Esophagus (tissue), 2 donors: ENCODE data around the gene SND1. TPM values are rescaled to one million over a fixed set of nuclear protein-coding genes. Genes with fewer than 3 reads are reported as not detected.
"Not testable (repeated sequence)": the region's sequence is repeated elsewhere in the genome, so short reads cannot be mapped to it uniquely, and the experiment has no call there.

Experiments
- H3K27ac ChIP-seq, 2 donors: one replicate each; pipeline ENCODE4 v1.5.1; 2013; ENCODE audit warnings: low read depth in 2 of 2, mild to moderate bottlenecking in 2 of 2, inconsistent platforms in 1 of 2, low read length in 1 of 2, moderate library complexity in 1 of 2
- H3K27me3 ChIP-seq, 2 donors: one replicate each; pipeline ENCODE4 v1.6.1; 2013; ENCODE audit warnings: low read length in 2 of 2, control low read depth in 1 of 2, mild to moderate bottlenecking in 1 of 2; ENCODE audit not compliant: insufficient read depth in 2 of 2, control insufficient read depth in 1 of 2
- H3K36me3 ChIP-seq, 2 donors: one replicate each; pipeline ENCODE4 v1.6.1; 2013; ENCODE audit warnings: low read length in 1 of 2; ENCODE audit not compliant: control insufficient read depth in 2 of 2, insufficient read depth in 2 of 2
- H3K4me1 ChIP-seq, 2 donors: one replicate each; pipeline ENCODE4 v1.6.1; 2013; ENCODE audit warnings: low read length in 1 of 2; ENCODE audit not compliant: control insufficient read depth in 2 of 2, insufficient read depth in 2 of 2
- H3K4me3 ChIP-seq, 2 donors: one replicate each; pipeline ENCODE4 v1.5.1; 2013; ENCODE audit warnings: low read length in 2 of 2, mild to moderate bottlenecking in 2 of 2, low read depth in 1 of 2, moderate library complexity in 1 of 2
- H3K9me3 ChIP-seq, 2 donors: one replicate each; pipeline ENCODE4 v1.6.1; 2013; ENCODE audit warnings: mild to moderate bottlenecking in 2 of 2, low read depth in 1 of 2, low read length in 1 of 2, moderate library complexity in 1 of 2; ENCODE audit not compliant: control insufficient read depth in 2 of 2, insufficient read depth in 1 of 2
- WGBS, 2 donors: extraction: QIAGEN DNeasy Blood & Tissue Kit; methylation state at CpG; one replicate each; pipeline ENCODE4 v1.1.7; 2013; 5-methylcytosine and 5-hydroxymethylcytosine counted together
- polyA plus RNA-seq, 2 donors: library from polyadenylated mRNA; stranded (reverse); fragments of 200-250 nt; gene quantifications; one replicate each; pipeline ENCODE4 v1.2.3, GENCODE V29; 2013
- donor health status: healthy with polysubstance abuse.
- donor health status: Bipolar disorder and iron deficiency.

The SND1 gene
- polyA plus RNA-seq, 2 donors: 23.1 to 44.4 TPM

DNA sequence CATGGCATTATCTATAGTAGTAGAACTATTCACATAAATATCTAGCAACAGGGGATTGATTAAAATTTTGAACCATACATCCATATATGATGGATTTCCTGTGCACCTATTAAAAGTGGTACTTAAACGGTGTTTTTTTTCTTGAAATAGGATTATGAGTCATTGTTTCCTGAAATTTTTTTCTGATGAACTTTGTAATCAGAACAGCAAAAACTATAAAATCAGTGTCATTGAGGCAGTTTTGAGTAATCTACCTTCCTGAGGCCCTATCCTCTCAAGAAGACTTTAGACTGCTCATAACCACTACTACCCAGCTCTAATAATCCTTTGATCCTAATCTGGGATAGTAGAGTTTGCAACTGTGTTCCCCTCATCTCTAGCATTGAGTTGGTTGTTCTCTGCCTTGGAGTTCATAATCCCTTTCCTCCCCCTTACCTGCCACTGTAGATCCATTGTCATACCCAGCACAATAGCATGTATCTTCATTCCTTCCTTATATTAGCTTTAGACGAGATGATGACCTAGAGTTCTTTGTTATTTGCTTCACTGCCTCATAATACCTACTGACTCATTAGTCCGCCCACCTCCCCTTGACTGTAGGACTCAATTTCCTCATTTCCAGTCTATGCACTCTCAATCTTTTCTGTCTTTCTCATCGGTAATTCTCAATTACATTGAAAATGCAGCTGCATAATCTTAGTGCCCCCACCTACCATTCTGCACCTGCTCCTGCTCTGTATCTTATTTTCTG, 245.9 kb downstream of the SND1 start:
- 71% methylated on average over 4 of the region's 4 CpGs for WGBS, 2 donors
- H3K36me3 ChIP-seq: no peaks in the 10 kb centered on the region
- H3K4me3 ChIP-seq: no peak overlapping the region
- no peaks in the 10 kb centered on the region for H3K27me3 ChIP-seq
- no peaks in the 10 kb centered on the region for H3K9me3 ChIP-seq
- no peak overlapping the region for H3K27ac ChIP-seq
- no peaks in the 10 kb centered on the region for H3K4me1 ChIP-seq

DNA sequence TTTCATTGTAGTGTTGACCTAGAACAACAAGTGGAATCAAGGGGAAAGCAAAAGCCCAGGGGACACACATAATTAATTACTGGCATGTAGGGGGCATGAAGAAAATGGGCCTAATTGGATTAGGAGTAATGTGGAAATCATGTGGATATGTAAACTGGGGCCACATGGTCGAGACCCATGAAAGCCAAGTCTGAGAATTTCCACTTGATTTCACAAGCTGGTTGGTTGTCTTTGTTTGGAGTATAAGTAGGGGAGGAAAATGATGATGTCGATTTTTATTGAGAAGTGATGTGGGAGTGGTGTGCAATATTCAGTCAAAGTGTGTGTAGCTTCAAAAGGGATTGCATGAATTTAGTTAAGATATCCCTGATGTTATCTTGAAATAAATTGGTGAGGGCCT, 247.4 kb downstream of the SND1 start:
- Histone ChIP-seq H3K36me3 (no peaks in the 10 kb centered on the region), H3K4me1 (no peaks in the 10 kb centered on the region), H3K4me3 (no peak overlapping the region), H3K9me3 (no peaks in the 10 kb centered on the region), H3K27ac (no peak overlapping the region), H3K27me3 (no peaks in the 10 kb centered on the region)
- WGBS, 2 donors: 93 to 95% methylated on average over 2 of the region's 2 CpGs

DNA sequence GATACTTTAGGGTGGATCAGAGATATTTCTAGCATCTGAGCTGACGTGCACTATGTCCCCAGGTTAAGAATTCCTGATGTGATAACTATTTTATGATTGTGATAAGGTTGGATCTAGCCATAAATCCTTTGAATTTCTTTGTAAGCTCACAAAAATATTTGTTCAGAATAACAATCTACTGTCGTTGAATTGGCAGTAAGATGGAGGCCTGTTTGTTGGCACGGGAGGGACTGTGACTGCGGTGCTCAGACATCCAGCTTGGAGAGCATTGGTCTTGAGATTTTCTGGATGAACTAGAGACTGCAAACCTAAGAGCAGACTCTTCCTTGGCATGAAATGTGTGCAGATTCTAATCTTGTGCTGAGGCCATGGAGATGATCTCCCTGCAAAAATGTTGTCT, 248.1 kb downstream of the SND1 start:
- Histone ChIP-seq H3K27me3 (no peaks in the 10 kb centered on the region), H3K4me1 (no peaks in the 10 kb centered on the region), H3K4me3 (no peak overlapping the region), H3K36me3 (no peaks in the 10 kb centered on the region), H3K9me3 (no peaks in the 10 kb centered on the region), H3K27ac (no peak overlapping the region)
- 55 to 87% methylated on average over 4 of the region's 4 CpGs for WGBS, 2 donors

DNA sequence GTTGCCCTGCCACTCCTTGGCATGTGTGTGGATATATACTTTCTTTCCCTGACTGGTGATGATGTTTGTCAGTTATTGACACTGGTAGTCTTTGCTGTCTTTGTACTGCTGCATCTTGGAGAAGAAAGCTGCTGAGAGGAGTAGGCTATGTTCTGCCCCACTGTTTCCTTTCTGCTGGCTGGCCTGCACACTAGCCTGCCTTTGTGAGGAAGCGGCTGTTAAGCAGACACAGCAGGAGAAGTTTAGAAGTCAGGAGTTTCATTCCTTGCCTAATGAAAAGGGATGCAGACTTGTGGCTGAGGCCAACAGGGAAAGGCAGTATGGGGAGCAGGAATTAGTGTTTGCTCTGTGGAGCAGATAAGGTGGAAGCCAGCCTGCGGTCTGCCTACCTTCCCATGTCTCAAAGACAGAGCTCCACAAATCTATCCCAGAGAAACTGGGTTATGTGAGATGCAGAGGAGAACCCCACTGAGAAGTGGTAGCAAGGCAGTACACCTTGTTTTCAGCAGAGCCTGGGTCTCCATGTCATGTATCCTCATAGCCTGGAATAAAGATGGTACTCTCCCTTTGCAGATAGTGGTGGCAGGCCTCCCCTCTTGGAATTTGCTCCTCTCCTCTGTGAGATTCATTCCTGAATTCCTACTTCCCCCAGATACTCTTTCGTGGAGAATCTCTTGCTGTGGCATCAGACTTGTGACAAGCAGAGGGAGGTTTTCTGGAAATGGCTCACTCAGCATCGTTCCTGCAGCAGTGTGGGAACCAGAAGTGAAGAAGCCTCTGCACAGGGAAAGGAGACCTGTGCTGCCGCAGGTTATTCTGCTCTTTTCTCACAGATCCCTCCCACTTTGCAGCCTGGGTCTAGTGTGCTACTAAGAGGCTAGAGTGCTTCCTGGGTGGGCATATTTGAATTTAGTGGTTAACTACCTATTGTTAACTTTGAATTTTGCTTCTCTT, 249.0 kb downstream of the SND1 start:
- H3K4me1 ChIP-seq: no peaks in the 10 kb centered on the region
- no peaks in the 10 kb centered on the region for H3K9me3 ChIP-seq
- no peaks in the 10 kb centered on the region for H3K27me3 ChIP-seq
- H3K4me3 ChIP-seq: no peak overlapping the region
- no peaks in the 10 kb centered on the region for H3K36me3 ChIP-seq
- 75 to 77% methylated on average over 5 of the region's 5 CpGs for WGBS, 2 donors
- H3K27ac ChIP-seq: no peak overlapping the region

GRCh38 chr7:127901895-127902703, 250.1 kb downstream of the SND1 start:
- WGBS, 2 donors: 77 to 83% methylated on average over 5 of the region's 5 CpGs
- Histone ChIP-seq H3K4me1 (no peaks in the 10 kb centered on the region), H3K36me3 (peaks cover 0 to 3% of the 10 kb centered on the region in 2 donors), H3K27me3 (no peaks in the 10 kb centered on the region), H3K4me3 (no peak overlapping the region), H3K9me3 (no peaks in the 10 kb centered on the region), H3K27ac (no peak overlapping the region)

DNA sequence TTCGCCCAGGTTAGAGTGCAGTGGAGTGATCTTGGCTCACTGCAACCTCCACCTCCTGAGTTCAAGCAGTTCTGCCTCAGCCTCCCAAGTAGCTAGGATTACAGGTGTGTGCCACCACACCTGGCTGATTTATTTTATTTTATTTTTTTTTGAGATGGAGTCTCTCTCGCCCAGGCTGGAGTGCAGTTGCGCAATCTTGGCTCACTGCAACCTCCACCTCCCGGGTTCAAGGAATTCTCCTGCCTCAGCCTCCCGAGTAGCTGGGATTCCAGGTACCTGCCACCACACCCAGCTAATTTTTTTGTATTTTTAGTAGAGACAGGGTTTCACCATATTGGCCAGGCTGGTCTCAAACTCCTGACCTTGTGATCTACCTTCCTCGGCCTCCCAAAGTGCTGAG, 250.8 kb downstream of the SND1 start:
- not testable (repeated sequence) for H3K27me3 ChIP-seq, H3K4me1 ChIP-seq, H3K4me3 ChIP-seq, H3K9me3 ChIP-seq, H3K27ac ChIP-seq, H3K36me3 ChIP-seq
- WGBS, 2 donors: 95 to 97% methylated on average over 6 of the region's 6 CpGs

DNA sequence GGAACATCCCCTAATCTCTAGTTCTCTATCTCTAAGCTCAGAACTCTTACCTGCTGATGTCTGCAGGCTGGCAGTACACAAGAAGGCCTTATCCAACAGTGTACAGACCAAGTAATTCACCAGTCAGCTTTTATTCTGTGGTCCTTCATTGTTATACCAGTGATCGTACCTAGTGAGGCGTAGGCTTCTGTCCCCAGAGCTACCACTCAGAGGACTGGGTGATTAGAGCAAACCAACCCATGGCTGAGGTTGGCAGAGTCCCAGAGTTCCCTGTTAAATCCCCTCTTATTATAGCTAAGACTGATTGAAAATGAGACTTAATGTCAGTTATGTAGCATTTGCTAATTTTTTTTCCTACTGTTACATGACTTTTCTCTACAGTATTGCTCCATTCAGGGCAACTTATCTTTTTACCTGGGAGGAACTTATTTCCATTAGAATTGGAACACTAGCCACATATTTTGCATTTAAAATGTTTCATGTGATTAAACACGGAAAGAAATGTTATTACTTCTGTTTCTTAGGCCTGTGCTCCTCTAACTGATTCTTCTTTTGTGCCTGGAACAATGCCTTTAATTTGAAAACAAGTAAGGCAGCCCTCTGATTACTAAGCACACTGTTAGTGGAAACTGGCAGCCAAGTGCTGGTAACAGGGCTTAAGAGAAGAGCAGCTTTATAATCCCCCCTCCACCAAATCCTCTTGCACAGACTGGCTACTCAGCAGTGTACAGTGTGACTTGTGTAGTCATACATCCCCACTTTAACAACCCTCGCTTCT, 252.1 kb downstream of the SND1 start:
- H3K9me3 ChIP-seq: no peaks in the 10 kb centered on the region
- 82 to 83% methylated on average over 4 of the region's 4 CpGs for WGBS, 2 donors
- H3K36me3 ChIP-seq: peaks cover 0 to 3% of the 10 kb centered on the region in 2 donors
- H3K4me3 ChIP-seq: no peak overlapping the region
- H3K4me1 ChIP-seq: no peaks in the 10 kb centered on the region
- no peaks in the 10 kb centered on the region for H3K27me3 ChIP-seq
- peak overlapping the region in 1 of 2 donors; percentile 29 for H3K27ac ChIP-seq

DNA sequence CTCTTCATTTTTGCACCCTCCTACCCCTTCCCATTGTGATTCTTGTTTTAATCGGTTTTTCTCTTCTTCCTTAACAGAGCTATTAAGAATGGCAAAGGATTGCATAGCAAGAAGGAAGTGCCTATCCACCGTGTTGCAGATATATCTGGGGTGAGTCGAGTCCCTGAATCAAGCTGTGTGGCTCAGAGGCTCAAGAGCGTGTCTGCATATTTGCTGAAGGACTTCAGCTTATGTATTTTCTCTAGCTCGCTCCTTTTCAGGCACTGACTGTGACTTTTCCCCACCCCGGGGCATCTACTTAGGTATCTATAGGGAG, 252.6 kb downstream of the SND1 start:
- Histone ChIP-seq H3K4me1 (no peaks in the 10 kb centered on the region), H3K36me3 (peaks cover 0 to 3% of the 10 kb centered on the region in 2 donors)
- WGBS, 2 donors: 66 to 71% methylated on average over 6 of the region's 6 CpGs

DNA sequence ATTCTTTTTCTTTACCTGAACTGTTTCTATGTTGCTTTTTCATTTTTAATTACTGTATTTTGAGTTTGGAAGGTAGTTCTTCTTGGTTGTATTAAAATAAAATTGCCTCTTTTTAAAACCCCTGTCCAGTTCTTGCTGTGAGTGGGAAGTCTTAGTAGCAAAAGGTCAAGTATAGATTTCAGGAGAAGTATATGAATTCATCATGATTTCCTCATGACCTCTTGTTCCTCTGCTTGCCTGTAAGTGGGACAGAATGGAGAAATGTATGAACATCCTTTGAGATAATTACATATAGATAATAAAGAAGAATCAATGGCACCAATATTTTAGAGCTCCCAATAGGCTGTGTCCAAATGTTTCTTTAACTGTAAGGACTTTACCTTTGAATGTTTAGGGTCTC, 253.0 kb downstream of the SND1 start:
- Histone ChIP-seq H3K9me3 (no peaks in the 10 kb centered on the region), H3K27me3 (no peaks in the 10 kb centered on the region), H3K36me3 (peaks cover 0 to 3% of the 10 kb centered on the region in 2 donors), H3K27ac (no peak overlapping the region), H3K4me1 (no peaks in the 10 kb centered on the region), H3K4me3 (no peak overlapping the region)

More for the DNA sequence above, 252.6 kb downstream of the SND1 start:
- Histone ChIP-seq H3K27ac (peak overlapping the region in 1 of 2 donors; percentile 29), H3K9me3 (no peaks in the 10 kb centered on the region), H3K4me3 (no peak overlapping the region), H3K27me3 (no peaks in the 10 kb centered on the region)
